ENCODE results near the gene DCAF12.

GRCh38 chr9:34154057-34154456 is 27.6 kb upstream of the DCAF12 start:
- no peak for TF ChIP-seq HDAC2 (CRISPR knock-in tag; IDR thresholded peaks at IDR 0.05)
- no peak for TF ChIP-seq CEBPG (CRISPR knock-in tag; IDR thresholded peaks at IDR 0.05)
- TF ChIP-seq SMC3 (IDR thresholded peaks at IDR 0.05; ENCODE audit: low read length): no peak
- TF ChIP-seq PAXIP1 (CRISPR knock-in tag; conservative IDR thresholded peaks at IDR 0.05): no peak
- TF ChIP-seq ZNF253 (CRISPR knock-in tag; IDR thresholded peaks at IDR 0.05; ENCODE audit: borderline replicate concordance): no peak
- no peak for TF ChIP-seq CTCF (CRISPR knock-in tag; IDR thresholded peaks at IDR 0.05)
- no peak for TF ChIP-seq ZFP41 (CRISPR knock-in tag; IDR thresholded peaks at IDR 0.05; ENCODE audit: borderline replicate concordance)
